Limb (tissue), 2 donors: ENCODE measurements around the gene ULBP1.
"Not testable (repeated sequence)": the region's sequence is repeated elsewhere in the genome, so short reads cannot be mapped to it uniquely, and the experiment has no call there.

ENCODE experiments used
- DNase-seq, 2 donors: peaks; one replicate each; pipeline ENCODE4 v3.0.0-alpha.2; 2016; ENCODE audit errors: extremely low spot score in 2 of 2

The ULBP1 gene

DNA sequence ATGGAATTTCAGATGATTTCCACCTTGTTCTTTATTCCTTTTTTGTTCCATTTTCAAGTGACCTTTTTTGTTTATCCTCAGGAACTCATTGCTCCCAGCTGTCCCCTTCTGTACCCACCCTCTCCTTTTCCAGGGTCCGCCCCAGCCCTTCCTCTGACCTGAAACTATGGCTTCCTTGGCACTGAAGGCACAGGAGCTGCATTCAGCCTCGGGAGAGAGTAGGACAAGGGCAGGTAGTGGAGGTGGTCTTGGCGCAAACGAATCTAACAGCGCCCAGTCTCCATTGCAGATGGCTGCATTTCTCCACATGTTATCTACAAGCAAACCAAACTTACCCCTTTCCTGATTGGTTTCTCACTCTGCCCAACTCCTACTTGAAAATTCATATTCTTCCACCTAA lies 30.7 kb upstream of the ULBP1 start:
- peak in 1 of 2 donors; percentile 7 for DNase-seq

- DNase-seq: peak in 1 of 2 donors; percentile 12
These were observed 30.3 kb upstream of the ULBP1 start for GRCh38 chr6:149933461-149933860.

DNA sequence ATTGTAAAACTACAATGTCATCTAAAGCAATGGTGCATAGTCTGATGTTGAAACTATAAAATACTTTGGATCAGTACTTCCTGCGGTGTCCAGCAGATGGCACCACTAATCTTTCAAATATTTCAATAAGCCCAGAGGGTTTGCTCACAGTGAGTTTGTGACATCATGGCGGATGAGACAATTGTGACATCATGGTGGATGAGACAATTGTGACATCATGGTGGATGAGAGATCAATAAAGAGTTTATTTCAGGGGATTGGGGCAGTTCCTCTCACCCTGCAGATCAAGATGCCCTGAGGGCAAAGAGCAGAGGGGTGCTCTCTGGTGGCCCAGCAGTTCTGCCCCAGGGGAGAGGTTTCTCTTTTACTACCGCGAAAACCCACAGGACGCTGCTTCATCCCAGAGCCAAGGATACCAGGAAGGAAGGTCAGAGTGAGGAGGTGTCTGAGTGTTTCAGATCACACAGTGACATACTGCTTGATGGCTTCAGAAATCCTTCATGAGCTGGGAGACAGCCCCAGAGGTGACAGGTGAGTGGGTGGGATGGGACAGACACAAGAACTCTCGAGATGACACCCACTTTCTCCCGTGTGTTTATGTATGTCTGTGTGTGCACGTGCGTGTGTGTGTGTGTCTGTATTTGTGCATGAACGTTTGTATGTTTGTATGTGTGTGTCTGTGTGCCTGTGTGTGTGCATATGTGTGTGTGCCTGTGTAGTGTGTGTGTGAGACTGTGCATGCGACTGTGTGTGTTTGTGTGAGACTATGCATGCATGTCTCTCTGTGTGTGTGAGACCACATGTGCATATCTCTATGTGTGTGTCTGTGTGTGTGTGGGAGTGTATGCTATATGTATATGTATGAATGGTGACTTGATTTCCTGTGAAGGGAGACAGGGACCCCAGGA lies 29.2 kb upstream of the ULBP1 start:
- peak; percentile 48 to 74 for DNase-seq

DNA sequence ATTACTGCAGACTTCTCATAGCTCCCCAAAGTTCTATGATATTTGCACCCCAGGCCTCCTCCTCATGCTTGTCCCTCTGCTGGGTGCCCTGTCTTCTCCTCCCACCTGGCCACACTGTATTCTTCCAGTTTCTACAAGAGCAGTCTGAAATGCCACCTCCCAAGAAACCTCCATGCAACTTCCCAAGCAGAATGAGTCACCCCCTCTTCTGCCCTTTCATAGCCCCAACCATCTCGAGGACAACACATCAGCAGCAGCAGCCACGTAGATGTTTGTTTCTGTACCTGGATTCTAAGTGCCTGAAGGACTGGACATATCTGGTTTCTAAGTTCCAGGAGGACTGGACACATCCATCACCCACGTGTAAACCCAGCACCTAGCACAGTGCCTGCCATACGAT lies 28.5 kb upstream of the ULBP1 start:
- peak in 1 of 2 donors; percentile 11 for DNase-seq

GRCh38 chr6:149935668-149936067 lies 28.1 kb upstream of the ULBP1 start:
- peak in 1 of 2 donors; percentile 22 for DNase-seq

DNA sequence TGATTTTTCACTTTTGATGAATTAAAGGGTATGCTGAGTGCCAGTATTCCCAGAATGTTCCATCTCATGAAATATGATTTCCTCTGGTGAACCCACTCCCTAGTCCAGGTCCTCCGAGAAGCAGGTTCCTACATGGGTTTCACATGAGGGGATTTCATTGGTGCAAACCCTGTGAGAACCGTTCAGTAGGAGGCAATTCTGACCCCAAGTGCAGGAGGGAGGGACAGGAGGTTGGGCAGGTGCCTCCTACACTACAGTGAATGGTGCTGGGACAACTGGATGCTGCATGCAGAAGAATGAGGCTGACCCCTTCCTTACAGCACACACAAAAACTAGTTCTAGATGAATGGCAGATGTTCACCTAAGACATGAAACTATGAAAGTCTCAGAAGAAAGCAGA lies 27.0 kb upstream of the ULBP1 start:
- no peak for DNase-seq

- not testable (repeated sequence) for DNase-seq
These were observed 25.7 kb upstream of the ULBP1 start for GRCh38 chr6:149938013-149938570.

GRCh38 chr6:149938571-149939355 lies 25.0 kb upstream of the ULBP1 start:
- peak in 1 of 2 donors; percentile 52 for DNase-seq

- DNase-seq: no peak
These were observed 24.4 kb upstream of the ULBP1 start for GRCh38 chr6:149939356-149939648.

DNA sequence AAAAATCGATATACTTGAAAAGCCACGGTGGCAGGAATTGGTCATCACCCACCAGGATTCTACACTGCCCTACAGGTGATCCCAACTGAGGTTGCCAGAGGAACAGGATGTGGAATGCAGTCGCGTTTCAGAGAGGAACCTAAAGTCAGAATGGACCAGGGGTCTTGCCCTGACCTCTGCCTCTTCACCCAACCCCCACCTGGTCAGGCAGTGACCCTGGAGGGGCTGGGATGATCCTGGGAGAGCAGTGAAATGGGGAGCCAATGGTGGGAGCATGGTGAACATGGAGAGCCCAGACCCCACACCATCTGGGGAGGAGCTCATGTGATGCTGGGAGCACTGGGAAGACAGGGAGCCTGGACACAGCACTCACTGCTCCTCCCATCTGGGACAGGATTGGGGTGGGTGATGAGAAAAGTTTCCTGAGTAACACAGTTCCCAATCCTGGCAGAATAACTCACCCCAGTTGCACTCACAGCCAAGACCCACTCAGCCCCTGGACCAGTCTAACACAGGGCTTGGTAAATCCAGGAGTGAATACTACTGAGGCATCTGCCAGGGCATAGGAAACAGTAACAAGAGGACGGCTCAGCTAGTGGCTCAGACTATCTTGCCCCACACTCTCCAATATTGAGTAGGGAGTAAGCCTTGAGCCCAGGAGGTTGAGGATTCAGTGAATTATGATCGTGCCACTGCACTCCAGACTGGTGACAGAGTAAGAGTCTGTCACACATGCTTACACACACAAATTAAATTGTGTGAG lies 23.7 kb upstream of the ULBP1 start:
- DNase-seq: no peak

DNA sequence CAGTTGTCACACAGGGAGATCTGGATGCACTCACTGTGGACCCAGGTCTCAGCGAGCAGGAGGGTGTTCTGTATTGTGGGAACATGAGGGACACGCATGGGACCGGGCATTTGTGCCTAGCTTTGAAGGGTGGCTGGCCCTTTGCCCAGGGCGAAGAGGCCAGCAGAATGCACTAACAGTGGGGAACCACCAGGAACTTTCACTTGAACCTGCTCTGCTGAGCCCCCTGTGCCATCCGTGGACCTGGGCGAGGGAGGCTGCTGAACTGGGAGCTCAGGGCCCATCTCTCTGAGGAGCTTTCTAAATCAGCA lies 23.1 kb upstream of the ULBP1 start:
- DNase-seq: no peak

DNA sequence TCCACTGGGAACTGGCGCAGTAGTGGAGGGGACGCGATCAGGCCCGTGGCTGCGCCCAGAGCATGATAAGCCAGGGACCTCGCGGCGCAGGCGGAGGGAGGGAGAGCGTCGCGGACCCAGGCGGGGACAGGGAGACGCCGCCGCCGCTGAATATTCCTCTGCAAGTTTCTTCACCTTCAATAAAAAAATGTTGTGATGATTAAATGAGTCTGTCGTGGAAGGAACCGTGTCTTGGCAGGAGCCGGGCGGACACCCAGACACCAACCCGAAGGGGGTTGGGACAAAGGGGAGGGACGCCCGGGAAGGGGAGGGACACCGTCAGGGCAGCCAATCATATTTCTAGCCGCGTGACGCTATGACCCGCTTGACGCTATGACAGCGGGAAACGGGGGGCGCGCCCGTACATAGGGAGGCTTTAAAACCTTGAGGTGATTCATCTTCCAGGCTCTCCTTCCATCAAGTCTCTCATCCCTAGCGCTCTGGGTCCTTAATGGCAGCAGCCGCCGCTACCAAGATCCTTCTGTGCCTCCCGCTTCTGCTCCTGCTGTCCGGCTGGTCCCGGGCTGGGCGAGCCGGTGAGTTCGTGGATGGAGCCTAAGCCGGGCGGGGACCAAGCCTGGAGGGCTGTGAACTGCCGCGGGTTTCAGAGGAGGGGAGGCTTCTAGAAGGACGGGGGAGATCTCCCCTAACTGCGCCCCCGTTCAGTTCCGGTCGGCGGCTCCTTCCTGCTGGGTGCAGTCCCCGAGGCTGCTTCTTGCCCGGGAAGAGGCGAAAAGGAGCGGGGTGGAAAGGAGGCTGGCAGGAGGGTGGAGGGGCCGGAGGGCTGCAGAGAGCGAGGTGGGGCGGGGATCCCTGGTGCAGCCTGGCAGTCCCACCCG lies 21.9 kb upstream of the ULBP1 start, which contains the start of gene ULBP2:
Gene ULBP2, plus strand, starts transcription at position 432 of the 878 bp plus-strand sequence. Its CDS starts 59 bp downstream, at position 491.
- peak; percentile 84 to 88 for DNase-seq

- DNase-seq: peak in 1 of 2 donors; percentile 41
These were observed 21.3 kb upstream of the ULBP1 start for GRCh38 chr6:149942461-149942829.

DNA sequence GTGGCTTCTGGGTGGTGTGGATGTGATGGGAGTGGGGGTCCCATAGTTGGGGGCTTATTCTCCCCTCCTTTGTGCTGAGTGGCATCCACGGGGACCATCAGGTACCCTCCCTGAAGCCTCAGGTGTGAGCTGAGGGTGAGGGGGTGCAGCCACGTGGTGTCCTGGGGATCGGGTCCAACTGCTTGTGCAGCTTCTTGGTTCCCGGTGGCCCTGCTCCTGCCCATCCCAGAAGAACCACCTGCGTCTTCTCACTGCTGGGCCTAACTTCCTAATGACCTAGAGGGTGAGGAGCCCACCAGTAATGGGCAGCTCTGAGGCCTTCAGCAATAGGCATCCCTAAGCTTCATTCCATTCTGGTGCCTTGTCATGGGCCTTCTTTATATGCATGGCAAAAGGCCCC lies 20.4 kb upstream of the ULBP1 start:
- peak in 1 of 2 donors; percentile 16 for DNase-seq

DNA sequence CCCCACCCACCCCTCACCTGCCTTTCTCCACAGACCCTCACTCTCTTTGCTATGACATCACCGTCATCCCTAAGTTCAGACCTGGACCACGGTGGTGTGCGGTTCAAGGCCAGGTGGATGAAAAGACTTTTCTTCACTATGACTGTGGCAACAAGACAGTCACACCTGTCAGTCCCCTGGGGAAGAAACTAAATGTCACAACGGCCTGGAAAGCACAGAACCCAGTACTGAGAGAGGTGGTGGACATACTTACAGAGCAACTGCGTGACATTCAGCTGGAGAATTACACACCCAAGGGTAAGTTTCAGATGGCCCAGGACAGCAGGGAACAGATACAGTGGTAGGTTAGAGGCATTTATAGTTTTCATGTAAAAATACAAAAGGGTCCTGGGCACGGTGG lies 18.5 kb upstream of the ULBP1 start:
- not testable (repeated sequence) for DNase-seq

DNA sequence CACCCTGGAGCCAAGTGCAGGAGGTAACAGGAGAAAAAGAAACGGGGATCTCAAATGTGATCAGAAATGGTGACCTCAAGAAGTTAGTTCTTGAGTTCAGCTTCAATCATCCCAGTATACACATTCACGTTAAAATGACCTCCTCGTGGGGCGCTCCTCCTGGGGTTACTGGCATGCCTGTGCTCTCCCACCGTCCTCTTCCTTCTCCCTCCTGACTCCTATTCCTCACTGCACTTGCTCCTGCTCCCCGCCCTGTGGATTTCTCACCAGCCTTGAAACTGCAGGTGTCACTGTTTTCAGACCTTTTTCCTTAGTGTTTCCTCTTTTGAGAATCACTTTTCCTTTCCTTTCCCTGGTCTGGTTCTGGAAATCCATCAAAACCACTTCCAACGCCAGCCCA lies 17.1 kb upstream of the ULBP1 start:
- DNase-seq: not testable (repeated sequence)

GRCh38 chr6:149947533-149947932 lies 16.2 kb upstream of the ULBP1 start:
- DNase-seq: not testable (repeated sequence)

- no peak for DNase-seq
These were observed 15.7 kb upstream of the ULBP1 start for GRCh38 chr6:149948011-149948410.

DNA sequence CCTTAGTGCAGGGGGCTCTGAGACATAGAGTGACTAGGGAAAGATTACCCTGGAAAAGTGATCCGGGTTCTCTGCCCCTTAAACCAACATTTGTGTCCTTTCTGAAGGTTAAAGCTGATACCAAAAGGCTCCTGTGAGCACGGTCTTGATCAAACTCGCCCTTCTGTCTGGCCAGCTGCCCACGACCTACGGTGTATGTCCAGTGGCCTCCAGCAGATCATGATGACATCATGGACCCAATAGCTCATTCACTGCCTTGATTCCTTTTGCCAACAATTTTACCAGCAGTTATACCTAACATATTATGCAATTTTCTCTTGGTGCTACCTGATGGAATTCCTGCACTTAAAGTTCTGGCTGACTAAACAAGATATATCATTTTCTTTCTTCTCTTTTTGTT lies 15.1 kb upstream of the ULBP1 start:
- no peak for DNase-seq

- DNase-seq: no peak
These were observed 13.3 kb upstream of the ULBP1 start for GRCh38 chr6:149950423-149950822.

DNA sequence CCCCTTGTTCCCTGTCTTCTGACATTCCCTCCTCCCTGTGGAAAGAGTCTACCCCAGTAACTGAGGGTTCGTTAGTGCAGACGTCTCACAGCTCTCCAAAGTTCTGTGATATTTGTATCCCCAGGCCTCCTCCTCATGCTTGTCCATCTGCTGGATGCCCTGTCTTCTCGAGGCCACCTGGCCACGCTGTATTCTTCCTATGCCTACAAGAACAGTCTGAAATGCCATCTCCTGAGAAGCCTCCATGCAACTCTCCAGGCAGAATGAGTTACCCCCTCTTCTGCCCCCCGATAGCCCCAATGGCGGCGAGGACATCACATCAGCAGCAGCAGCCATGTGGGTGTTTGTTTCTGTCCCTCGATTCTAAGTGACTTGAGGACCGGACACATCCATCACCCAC lies 12.6 kb upstream of the ULBP1 start:
- no peak for DNase-seq
